Hindlimb muscle (tissue), 1 donor: ENCODE results near the gene NUP188. TPM values are rescaled to one million over a fixed set of nuclear protein-coding genes. Genes with fewer than 3 reads are reported as not detected.
"Not testable (repeated sequence)": the region's sequence is repeated elsewhere in the genome, so short reads cannot be mapped to it uniquely, and the experiment has no call there.

Experiments
- DNase-seq: peaks from one replicate; pipeline ENCODE4 v3.0.0-alpha.2; 2013
- polyA plus RNA-seq: library from polyadenylated mRNA; unstranded; fragments of 120-200 nt; gene quantifications from one replicate; pipeline ENCODE4 v1.2.1, GENCODE V29; 2013; ENCODE audit not compliant: insufficient read length

NUP188 gene
- polyA plus RNA-seq, 1 donor: 36.4 TPM

GRCh38 chr9:128945798-128946501, 1.5 kb upstream of the NUP188 start:
- DNase-seq: no peak

- DNase-seq: no peak
Observed at GRCh38 chr9:128946571-128947276, 775 bp upstream of the NUP188 start.

DNA sequence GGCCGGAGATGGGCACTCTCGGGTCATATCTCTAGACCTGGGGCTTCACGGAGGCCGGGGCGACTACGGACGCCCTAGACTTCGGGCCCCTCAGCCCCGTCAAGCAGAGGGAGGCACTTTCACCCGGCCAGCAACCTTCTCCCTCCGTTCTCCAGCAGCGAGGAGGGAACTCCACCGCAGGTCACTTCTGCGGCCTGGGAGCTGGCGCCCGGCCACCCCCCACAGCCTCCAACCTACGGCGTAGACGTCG, 297 bp upstream of the NUP188 start:
- no peak for DNase-seq

GRCh38 chr9:128961403-128961802, 13.9 kb downstream of the NUP188 start:
- not testable (repeated sequence) for DNase-seq

- DNase-seq: no peak
Observed at GRCh38 chr9:128969491-128969890, 22.0 kb downstream of the NUP188 start.

DNA sequence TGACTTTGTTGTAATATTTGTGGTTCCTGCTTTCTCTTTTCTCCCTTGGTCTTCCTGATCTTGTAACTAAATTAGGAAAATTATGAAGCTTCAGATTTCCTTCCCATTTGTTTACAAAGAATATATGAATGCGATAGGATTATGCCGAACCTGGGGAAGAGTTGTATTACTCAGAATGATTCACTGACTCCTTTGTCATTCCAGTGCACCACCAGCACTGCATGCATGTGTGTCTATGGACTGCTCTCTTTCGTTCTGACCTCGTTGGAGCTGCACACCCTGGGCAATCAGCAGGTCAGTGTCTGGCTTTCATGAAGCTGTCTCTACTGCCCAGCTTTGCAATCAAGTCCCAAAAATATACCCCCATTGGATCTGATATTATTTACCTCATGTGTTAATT, 25.5 kb downstream of the NUP188 start:
- DNase-seq: no peak

DNA sequence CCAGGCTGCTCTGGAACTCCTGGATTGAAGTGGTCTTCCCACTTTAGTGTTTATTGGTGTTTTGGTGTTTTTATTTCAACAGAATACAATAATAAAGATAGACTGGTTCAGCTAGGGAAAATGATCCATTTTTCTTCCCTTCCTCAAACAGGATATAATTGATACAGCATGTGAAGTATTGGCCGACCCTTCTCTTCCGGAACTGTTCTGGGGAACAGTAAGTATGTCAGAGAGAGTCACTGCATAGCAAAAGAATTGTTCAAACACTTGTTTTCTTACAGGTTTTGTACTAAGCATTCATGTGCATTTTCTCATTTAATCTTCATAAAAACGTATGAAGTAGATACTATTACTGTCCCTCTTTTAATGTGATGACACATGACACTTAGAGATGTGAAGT, 31.6 kb downstream of the NUP188 start:
- no peak for DNase-seq

- no peak for DNase-seq
Observed at GRCh38 chr9:128983536-128983935, 36.0 kb downstream of the NUP188 start.

- DNase-seq: no peak
Observed at GRCh38 chr9:128986671-128987070, 39.2 kb downstream of the NUP188 start.

DNA sequence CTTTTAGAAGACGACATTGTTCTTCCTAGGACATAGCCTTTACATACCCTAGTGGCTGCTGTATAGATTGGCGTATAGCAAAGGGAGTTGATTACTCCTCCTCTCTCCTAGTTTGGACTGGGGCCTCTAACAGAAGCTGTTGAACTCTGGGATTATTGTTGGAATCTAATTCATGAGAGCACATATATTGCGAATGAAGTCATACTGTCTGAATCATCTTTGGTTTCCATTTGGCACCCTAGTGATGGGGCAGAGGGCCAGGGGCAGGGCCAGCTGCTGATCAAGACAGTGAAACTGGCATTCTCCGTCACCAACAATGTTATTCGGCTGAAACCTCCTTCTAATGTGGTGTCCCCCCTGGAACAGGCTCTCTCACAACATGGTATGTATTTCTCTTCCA, 40.3 kb downstream of the NUP188 start:
- DNase-seq: peak; percentile 54

DNA sequence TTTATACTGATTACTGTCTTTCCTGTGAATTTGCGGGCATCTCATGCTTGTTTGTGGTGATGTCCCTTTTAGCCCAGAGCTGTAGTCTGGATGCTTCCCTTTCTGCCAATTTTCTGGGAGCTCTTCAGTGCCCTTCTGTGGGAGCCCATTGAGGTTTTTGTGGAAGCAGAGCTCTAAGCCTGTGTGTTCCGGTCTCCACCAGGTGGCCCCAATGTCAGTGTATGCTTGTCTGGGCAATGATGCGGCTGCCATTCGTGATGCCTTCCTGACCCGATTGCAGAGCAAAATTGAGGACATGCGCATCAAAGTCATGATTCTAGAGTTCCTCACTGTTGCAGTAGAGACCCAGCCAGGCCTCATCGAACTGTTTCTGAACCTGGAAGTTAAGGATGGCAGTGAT, 45.5 kb downstream of the NUP188 start:
- no peak for DNase-seq

GRCh38 chr9:128995791-128996190, 48.3 kb downstream of the NUP188 start:
- no peak for DNase-seq

DNA sequence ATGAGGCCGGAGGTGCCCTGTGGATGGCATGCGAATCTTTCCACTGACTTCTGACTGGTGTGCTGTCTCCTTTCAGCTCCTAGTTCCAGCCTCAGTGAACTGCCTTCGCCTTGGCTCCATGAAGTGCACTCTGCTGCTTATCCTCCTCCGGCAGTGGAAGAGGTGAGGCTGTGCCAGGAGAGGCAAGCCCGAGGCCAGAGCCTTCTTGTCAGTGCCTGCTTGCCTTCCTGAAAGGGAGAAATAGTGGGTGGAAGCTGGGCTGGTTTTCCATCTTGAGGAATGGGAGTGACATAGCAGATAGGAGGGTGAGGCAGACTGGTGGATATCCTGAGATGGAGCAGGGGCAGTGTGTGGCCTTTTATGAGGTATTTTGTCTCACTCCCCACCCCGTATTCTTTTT, 51.0 kb downstream of the NUP188 start:
- no peak for DNase-seq

- no peak for DNase-seq
Observed at GRCh38 chr9:128999581-129000206, 52.2 kb downstream of the NUP188 start.

DNA sequence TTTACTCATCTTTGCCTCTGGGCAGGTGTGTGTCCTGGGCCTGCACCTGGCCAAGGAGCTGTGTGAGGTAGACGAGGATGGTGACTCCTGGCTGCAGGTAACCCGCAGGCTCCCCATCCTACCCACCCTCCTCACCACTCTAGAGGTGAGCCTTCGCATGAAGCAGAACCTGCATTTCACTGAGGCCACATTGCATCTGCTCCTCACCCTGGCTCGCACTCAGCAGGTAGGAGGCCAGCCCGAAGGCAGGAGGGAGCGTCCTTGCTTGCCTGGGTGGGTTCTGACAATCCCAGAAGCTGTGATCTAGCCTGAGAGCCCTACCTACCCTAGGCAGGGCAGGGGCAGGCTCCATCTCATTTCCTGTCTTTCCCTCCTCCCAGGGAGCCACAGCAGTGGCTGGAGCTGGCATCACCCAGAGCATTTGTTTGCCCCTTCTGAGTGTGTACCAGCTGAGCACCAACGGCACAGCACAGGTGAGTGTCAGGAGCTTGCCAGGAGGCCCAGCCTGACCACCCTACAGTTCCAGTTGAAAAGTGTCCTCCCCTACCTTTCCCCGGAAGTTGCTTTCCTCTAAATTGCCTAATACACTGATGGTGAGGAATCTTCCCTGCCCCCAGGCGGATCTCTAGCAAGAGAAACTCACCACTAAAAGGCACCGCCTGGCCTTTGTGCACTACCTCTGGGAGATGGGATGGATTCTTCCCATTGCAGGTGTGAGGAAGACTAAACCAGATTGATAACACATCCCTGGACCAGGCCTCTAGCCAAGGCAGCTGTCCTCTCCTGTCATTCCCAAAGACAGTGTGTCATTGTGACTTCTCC, 54.2 kb downstream of the NUP188 start:
- DNase-seq: no peak

GRCh38 chr9:129002992-129003391, 55.5 kb downstream of the NUP188 start:
- DNase-seq: no peak

- DNase-seq: not testable (repeated sequence)
Observed at GRCh38 chr9:129004173-129004572, 56.7 kb downstream of the NUP188 start.

GRCh38 chr9:129005336-129005997, 58.0 kb downstream of the NUP188 start:
- DNase-seq: no peak

DNA sequence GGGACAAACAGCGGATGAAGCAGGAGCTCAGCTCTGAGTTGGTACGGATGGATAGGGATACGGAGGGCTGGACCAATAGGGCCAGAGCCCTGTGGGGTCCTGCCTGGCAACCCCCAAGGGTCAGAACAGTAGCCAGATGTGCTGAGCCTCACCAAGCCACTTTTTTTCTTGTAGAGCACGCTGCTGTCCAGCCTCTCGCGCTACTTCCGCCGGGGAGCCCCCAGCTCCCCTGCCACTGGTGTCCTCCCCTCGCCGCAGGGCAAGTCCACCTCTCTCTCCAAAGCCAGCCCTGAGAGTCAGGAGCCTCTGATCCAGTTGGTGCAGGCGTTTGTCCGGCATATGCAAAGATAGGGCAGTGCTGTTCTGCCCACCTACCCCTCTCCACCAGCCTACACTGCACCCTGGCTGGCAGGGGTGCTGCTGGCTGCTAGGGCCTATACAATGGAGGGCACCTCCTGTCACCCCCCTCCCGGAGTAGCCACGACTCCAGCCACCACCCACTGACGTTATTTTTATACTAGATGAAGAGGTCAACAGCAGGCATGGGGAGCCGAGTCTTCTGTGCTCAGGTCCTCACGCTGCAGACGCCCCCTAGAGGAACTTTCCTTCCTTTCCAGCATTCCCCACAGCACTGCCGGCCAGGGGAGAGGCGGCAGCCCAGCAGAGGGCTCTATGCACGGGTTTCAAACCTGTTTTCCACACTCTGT, 59.0 kb downstream of the NUP188 start:
- DNase-seq: peak; percentile 69

GRCh38 chr9:129007035-129007765, 59.7 kb downstream of the NUP188 start:
- peak; percentile 50 for DNase-seq

GRCh38 chr9:129007766-129008468, 60.4 kb downstream of the NUP188 start:
- no peak for DNase-seq
